HepG2 (cell line): ENCODE data around the gene GMPPA. TPM values are rescaled to one million over a fixed set of nuclear protein-coding genes. Genes with fewer than 3 reads are reported as not detected.

Experiments used
- ATF2 ChIP-seq: sonication (generic); formaldehyde crosslinking; IDR thresholded peaks from 2 replicates; pipeline ENCODE4 v1.4.0; 2020; ENCODE audit warnings: missing genetic modification reagents
- HES4 ChIP-seq: sonication (generic); formaldehyde crosslinking; IDR thresholded peaks from 2 replicates; pipeline ENCODE4 v1.9.0; 2021; ENCODE audit warnings: mild to moderate bottlenecking, missing genetic modification reagents, borderline replicate concordance
- MXI1 ChIP-seq: IDR thresholded peaks from 3 replicates; pipeline ENCODE4 v1.6.1; 2012; ENCODE audit warnings: low read depth, low read length, inconsistent platforms, borderline replicate concordance
- MYC ChIP-seq: sonication (generic); formaldehyde crosslinking; IDR thresholded peaks from 2 replicates; pipeline ENCODE4 v1.9.0; 2021; ENCODE audit warnings: missing genetic modification reagents, borderline replicate concordance
- NFYB ChIP-seq: sonication (generic); formaldehyde crosslinking; IDR thresholded peaks from 2 replicates; pipeline ENCODE4 v1.4.0; 2020; ENCODE audit warnings: missing genetic modification reagents
- PPARG ChIP-seq: conservative IDR thresholded peaks from 2 replicates; pipeline ENCODE4 v1.6.1; 2016; ENCODE audit warnings: missing biosample characterization, missing genetic modification reagents
- RAD51 ChIP-seq: fragments of 450-650 bp; IDR thresholded peaks from 2 replicates; pipeline ENCODE4 v1.6.1; 2016; ENCODE audit warnings: borderline replicate concordance
- RBM39 ChIP-seq: fragments of 200-400 bp; formaldehyde crosslinking; IDR thresholded peaks from one replicate; pipeline ENCODE4 v1.6.1; 2018; ENCODE audit warnings: antibody characterized with exemption, mild to moderate bottlenecking, low read depth, low read length; ENCODE audit not compliant: poor library complexity, severe bottlenecking
- TFDP1 ChIP-seq: IDR thresholded peaks from 2 replicates; pipeline ENCODE4 v1.6.1; 2016; ENCODE audit warnings: missing compliant biosample characterization, missing genetic modification reagents, borderline replicate concordance
- ZBTB44 ChIP-seq: sonication (generic); formaldehyde crosslinking; IDR thresholded peaks from 2 replicates; pipeline ENCODE4 v1.4.0; 2020; ENCODE audit warnings: missing genetic modification reagents
- ZFP36 ChIP-seq: fragments of 150-350 bp; IDR thresholded peaks from 2 replicates; pipeline ENCODE4 v1.6.1; 2018; ENCODE audit warnings: borderline replicate concordance, low read length, low read depth; ENCODE audit not compliant: partially characterized antibody
- ZIK1 ChIP-seq: sonication (generic); formaldehyde crosslinking; IDR thresholded peaks from 2 replicates; pipeline ENCODE4 v1.5.0; 2020; ENCODE audit warnings: mild to moderate bottlenecking, low read depth, missing genetic modification reagents, borderline replicate concordance
- ZMYM3 ChIP-seq: sonication (generic); formaldehyde crosslinking; IDR thresholded peaks from 2 replicates; pipeline ENCODE4 v1.5.1; 2020; ENCODE audit warnings: mild to moderate bottlenecking, missing genetic modification reagents
- ZNF530 ChIP-seq: sonication (generic); formaldehyde crosslinking; IDR thresholded peaks from 2 replicates; pipeline ENCODE4 v1.5.0; 2020; ENCODE audit warnings: low read depth, mild to moderate bottlenecking, missing genetic modification reagents
- ZNF558 ChIP-seq: sonication (generic); formaldehyde crosslinking; IDR thresholded peaks from 2 replicates; pipeline ENCODE4 v1.9.0; 2022; ENCODE audit warnings: mild to moderate bottlenecking, missing genetic modification reagents, borderline replicate concordance
- ZNF614 ChIP-seq: IDR thresholded peaks from 2 replicates; pipeline ENCODE4 v1.6.1; 2018; ENCODE audit warnings: missing biosample characterization, missing genetic modification reagents, inconsistent platforms, borderline replicate concordance
- ZNF747 ChIP-seq: sonication (generic); formaldehyde crosslinking; IDR thresholded peaks from 2 replicates; pipeline ENCODE4 v1.8.1; 2023; ENCODE audit warnings: missing genetic modification reagents, mild to moderate bottlenecking, borderline replicate concordance
- ZNF790 ChIP-seq: sonication (generic); formaldehyde crosslinking; IDR thresholded peaks from 2 replicates; pipeline ENCODE4 v1.8.0; 2022; ENCODE audit warnings: missing genetic modification reagents, mild to moderate bottlenecking, borderline replicate concordance
- ZNF839 ChIP-seq: sonication (generic); formaldehyde crosslinking; IDR thresholded peaks from 2 replicates; pipeline ENCODE4 v1.4.0; 2020; ENCODE audit warnings: missing genetic modification reagents, mild to moderate bottlenecking, borderline replicate concordance
- polyA plus RNA-seq, 8 experiments: library from polyadenylated mRNA; depleted of rRNA in 3 of 8; stranded (reverse) in 7 of 8; unstranded in 1 of 8; fragments of >200 nt; fragmentation: Illumina TruSeq in 4 of 8; extraction: Trizol in 4 of 8; gene quantifications; 2 replicates each; pipeline versions ENCODE4 v1.2.1 to v1.2.3, GENCODE V29; 2011 to 2016; ENCODE audit warnings: low read depth in 4 of 8, missing spikeins in 1 of 8, mixed read lengths in 1 of 8; ENCODE audit not compliant: insufficient read depth in 1 of 8
- total RNA-seq, 5 experiments: library from RNA; depleted of rRNA; stranded (reverse); fragments of >200 nt; fragmentation: Illumina TruSeq; extraction: Trizol; gene quantifications; 2 replicates each; pipeline ENCODE4 v1.2.3, GENCODE V29; 2016; ENCODE audit warnings: low read depth in 1 of 5

Gene GMPPA
- total and polyA plus RNA-seq, 2 of the 13 experiments (the other 11 are each of a cell fraction or from before 2014, with no cell fraction given): 81.1 to 106 TPM

GRCh38 chr2:219541611-219542180, 43.0 kb downstream of the GMPPA start (continued):
- TF ChIP-seq TFDP1 (CRISPR knock-in tag) (peak; percentile 45; the same call in 1 of the 2 replicates), MXI1 (peak; percentile 89; the same call in 2 of the 3 replicates), PPARG (CRISPR knock-in tag) (peak; percentile 60), ZNF530 (CRISPR knock-in tag) (no peak), NFYB (CRISPR knock-in tag) (peak; percentile 45), ZFP36 (no peak), ZNF558 (CRISPR knock-in tag) (no peak), ZBTB44 (no peak), HES4 (CRISPR knock-in tag) (no peak), ZNF839 (no peak), ZNF747 (CRISPR knock-in tag) (peak; percentile 88; the same call in 1 of the 2 replicates), RAD51 (no peak), RBM39 (peak; percentile 52), ZIK1 (CRISPR knock-in tag) (0 out of 2 replicates have a peak, but pooled peaks have one; percentile 53), ZMYM3 (CRISPR knock-in tag) (no peak), ZNF614 (CRISPR knock-in tag) (peak; percentile 90; the same call in 1 of the 2 replicates), MYC (CRISPR knock-in tag) (peak; percentile 86), ZNF790 (CRISPR knock-in tag) (no peak), ATF2 (CRISPR knock-in tag) (peak; percentile 78)
